Thymus (tissue), 11 donors: Measurements from ENCODE around the gene TPO. TPM values are rescaled to one million over a fixed set of nuclear protein-coding genes. Genes with fewer than 3 reads are reported as not detected.

Experiments used
- DNase-seq, 9 donors: peaks; one replicate each; pipeline ENCODE4 v3.0.0-alpha.2; 2013; ENCODE audit warnings: low spot score in 9 of 9, low read depth in 6 of 9, missing footprints in 1 of 9
- H3K27ac ChIP-seq, 2 donors: one replicate each; pipeline ENCODE4 v1.5.1; 2013; ENCODE audit warnings: control low read depth in 1 of 2, low read depth in 1 of 2, low read length in 1 of 2, mild to moderate bottlenecking in 1 of 2, moderate library complexity in 1 of 2
- H3K27me3 ChIP-seq, 2 donors: one replicate each; pipeline ENCODE4 v1.5.1; 2013; ENCODE audit warnings: low read length in 1 of 2; ENCODE audit not compliant: control insufficient read depth in 2 of 2, insufficient read depth in 1 of 2
- H3K36me3 ChIP-seq, 2 donors: one replicate each; pipeline ENCODE4 v1.5.1; 2013; ENCODE audit warnings: low read length in 1 of 2, mild to moderate bottlenecking in 1 of 2, moderate library complexity in 1 of 2; ENCODE audit not compliant: control insufficient read depth in 2 of 2, insufficient read depth in 2 of 2
- H3K4me1 ChIP-seq, 2 donors: one replicate each; pipeline ENCODE4 v1.5.1; 2013; ENCODE audit warnings: low read length in 2 of 2; ENCODE audit not compliant: control insufficient read depth in 2 of 2, insufficient read depth in 2 of 2
- H3K4me3 ChIP-seq, 2 donors: one replicate each; pipeline ENCODE4 v1.5.1; 2013; ENCODE audit warnings: low read length in 2 of 2, control low read depth in 1 of 2, mild to moderate bottlenecking in 1 of 2
- H3K9me3 ChIP-seq, 2 donors: one replicate each; pipeline ENCODE4 v1.5.1; 2013; ENCODE audit warnings: low read length in 1 of 2, mild to moderate bottlenecking in 1 of 2; ENCODE audit not compliant: control insufficient read depth in 2 of 2, insufficient read depth in 1 of 2
- WGBS: extraction: QIAGEN DNeasy Blood & Tissue Kit; methylation state at CpG from one replicate; pipeline ENCODE4 v1.1.7; 2013; 5-methylcytosine and 5-hydroxymethylcytosine counted together
- polyA plus RNA-seq: library from polyadenylated mRNA; stranded (reverse); fragments of 200-250 nt; gene quantifications from one replicate; pipeline ENCODE4 v1.2.3, GENCODE V29; 2013
- total RNA-seq: library from RNA; stranded (reverse); fragments of 120-200 nt; gene quantifications from one replicate; pipeline ENCODE4 v1.2.4, GENCODE V29; 2013
- donor health status: healthy.

The TPO gene
- total and polyA plus RNA-seq, 2 donors: 0.05 to 2.0 TPM

GRCh38 chr2:1588978-1589621 is 175.8 kb downstream of the TPO start:
- no peak for DNase-seq
- no peaks in the 10 kb centered on the region for H3K36me3 ChIP-seq
- no peak overlapping the region for H3K27ac ChIP-seq
- H3K9me3 ChIP-seq: no peaks in the 10 kb centered on the region
- H3K4me3 ChIP-seq: no peak overlapping the region
- no peaks in the 10 kb centered on the region for H3K4me1 ChIP-seq
- WGBS: 68% methylated on average over 15 of the region's 15 CpGs
- peaks cover 0 to 16% of the 10 kb centered on the region in 2 donors for H3K27me3 ChIP-seq

DNA sequence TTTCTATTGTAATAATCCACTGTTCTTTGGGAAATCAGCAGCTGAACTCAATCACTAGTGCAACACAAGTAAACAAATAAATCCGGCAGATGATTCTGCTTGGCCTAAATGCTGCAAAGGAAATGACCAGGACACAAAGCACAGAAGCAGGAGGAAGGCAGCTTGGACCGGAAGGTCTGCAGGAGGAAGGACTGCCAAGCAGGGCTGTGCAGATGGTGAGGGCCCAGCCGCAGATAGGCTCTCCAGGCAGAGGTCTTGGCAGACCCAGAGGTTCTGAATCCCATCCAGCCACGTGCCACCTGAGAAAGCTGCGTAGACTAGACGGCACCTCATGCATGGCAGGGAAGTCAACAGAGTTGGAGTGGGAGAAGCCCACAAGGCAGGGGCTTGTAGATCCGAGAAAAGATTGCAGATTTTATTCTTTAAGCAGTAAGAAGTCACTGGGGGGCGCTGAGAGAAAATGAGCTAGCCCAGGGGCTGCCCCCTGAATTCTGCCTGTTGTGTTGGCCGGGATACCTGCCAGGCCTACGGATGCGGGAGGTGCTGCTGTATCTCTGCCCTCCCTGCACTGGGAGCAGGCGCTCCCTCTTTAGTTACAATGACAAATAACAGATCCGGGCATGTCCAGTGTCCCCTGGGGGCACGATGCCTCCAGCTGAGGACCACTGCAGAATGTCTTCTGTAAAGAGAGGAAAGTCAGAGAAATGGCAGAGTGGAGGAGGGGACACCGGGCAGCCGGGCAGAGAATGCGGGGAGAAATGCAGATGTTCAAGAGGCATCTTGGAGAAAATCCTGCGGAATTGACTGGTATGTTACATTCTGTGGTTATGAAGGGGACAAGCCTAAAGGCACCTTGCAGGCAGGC is 177.6 kb downstream of the TPO start:
- 80% methylated on average over 18 of the region's 18 CpGs for WGBS
- Histone ChIP-seq H3K9me3 (peaks cover 0 to 6% of the 10 kb centered on the region in 2 donors), H3K27ac (no peak overlapping the region), H3K27me3 (peaks cover 0 to 16% of the 10 kb centered on the region in 2 donors), H3K4me1 (no peaks in the 10 kb centered on the region), H3K36me3 (no peaks in the 10 kb centered on the region), H3K4me3 (no peak overlapping the region)
- no peak for DNase-seq

- no peak for DNase-seq
- H3K4me1 ChIP-seq: no peaks in the 10 kb centered on the region
These were observed 178.2 kb downstream of the TPO start for GRCh38 chr2:1591461-1591770.

More at GRCh38 chr2:1591461-1591770, 178.2 kb downstream of the TPO start:
- Histone ChIP-seq H3K9me3 (peaks cover 2 to 12% of the 10 kb centered on the region in 2 donors), H3K4me3 (no peak overlapping the region), H3K27me3 (peaks cover 0 to 16% of the 10 kb centered on the region in 2 donors), H3K27ac (no peak overlapping the region), H3K36me3 (no peaks in the 10 kb centered on the region)
- 73% methylated on average over 16 of the region's 16 CpGs for WGBS
